DMS114 treated with DMSO at 0.1 percent for 48 hours (cell line): ENCODE measurements around the gene SULT4A1.

ENCODE experiments used
- DNase-seq: peaks from one replicate; lab custom pipeline; 2025; ENCODE audit not compliant: unreplicated experiment; lab: John Stamatoyannopoulos, UW

The SULT4A1 gene

DNA sequence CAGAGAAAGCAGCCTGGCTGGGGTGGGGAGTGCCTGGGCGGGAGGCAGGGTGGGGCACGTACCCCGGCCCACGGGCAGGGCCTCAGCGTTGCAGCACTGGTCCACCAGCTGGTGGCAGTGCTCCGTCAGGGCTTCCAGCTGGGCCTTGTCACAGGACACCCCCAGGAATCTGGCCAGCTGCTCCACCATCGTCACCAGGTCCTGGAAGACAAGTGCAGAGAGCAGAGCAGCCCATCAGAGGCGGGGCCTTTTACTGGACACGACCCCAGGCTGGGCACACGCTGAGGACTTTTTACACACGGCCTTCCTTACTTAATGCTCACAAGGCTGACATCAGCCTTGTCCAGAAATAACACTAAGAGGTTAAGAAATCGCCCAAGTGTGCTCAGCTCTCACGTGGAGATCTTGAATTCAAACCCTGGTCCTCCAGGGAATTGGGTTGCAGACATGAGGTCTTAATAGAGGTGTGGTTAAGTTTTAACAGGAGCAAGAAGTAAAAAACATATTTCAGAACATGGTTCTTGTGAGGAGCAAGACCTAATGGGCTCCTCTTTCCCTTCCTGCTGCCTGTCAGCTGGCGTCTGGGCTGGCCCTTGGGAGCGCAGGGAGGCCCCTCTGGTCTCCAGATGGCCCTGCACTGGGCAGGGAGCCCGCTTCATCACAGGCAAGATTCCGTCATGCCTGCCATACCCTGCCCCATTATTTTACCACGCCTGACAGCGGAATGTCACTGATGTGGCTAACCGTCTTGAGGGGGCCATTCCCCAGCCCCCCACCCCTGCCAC, 33.1 kb downstream of the SULT4A1 start:
- no peak for DNase-seq

DNA sequence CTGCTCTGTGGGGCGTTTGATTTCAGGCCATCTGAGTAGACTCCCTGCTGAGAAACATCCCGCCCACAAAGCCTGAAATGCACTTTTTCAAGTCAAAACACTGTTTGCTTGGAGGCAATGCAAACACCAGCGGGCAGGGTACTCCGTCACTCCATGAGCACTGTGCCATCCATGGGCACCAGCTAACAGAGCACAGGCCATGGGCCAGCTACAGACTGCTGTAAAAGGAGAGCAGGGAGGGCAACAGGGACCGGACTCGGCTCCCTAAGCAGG, 33.7 kb downstream of the SULT4A1 start:
- DNase-seq, result no peak

DNA sequence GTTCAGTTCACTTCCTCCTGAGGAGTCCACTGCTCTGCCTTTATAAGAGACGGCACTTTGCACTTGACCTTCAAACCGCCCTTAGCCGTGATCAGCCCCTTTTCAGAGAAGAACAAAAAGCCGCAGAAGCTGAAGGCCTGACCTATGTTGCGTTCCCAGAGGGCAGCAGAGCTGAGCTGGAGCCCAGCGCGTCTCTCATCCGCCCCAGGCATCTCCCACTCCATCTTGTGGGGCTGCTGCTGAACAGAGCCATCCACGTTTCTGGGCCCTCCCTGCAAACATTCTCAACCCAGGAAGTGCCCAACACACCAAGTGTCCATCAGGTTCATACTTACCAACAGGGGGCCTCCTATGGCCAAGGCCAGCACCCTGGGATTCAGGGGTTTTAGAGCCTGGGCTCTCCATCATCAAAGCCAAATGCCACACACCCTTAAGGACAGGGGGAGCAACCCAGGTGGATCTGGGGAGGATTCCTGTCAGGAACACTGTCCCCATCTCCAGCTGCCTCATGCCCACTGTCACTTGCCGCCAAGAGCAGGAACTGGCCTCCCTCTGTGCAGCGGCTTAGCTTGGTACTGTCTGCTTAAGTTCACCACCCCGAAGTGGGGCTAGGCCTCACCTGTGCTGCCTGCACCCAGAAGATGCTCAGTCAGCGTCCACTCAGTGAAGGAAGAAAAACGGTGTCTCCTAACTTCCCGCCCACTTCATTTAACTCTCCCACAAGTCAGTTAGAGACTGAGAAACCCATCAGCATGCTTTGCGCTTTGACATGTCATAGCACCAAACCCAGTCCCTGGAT, 34.2 kb downstream of the SULT4A1 start:
- DNase-seq, result no peak

DNA sequence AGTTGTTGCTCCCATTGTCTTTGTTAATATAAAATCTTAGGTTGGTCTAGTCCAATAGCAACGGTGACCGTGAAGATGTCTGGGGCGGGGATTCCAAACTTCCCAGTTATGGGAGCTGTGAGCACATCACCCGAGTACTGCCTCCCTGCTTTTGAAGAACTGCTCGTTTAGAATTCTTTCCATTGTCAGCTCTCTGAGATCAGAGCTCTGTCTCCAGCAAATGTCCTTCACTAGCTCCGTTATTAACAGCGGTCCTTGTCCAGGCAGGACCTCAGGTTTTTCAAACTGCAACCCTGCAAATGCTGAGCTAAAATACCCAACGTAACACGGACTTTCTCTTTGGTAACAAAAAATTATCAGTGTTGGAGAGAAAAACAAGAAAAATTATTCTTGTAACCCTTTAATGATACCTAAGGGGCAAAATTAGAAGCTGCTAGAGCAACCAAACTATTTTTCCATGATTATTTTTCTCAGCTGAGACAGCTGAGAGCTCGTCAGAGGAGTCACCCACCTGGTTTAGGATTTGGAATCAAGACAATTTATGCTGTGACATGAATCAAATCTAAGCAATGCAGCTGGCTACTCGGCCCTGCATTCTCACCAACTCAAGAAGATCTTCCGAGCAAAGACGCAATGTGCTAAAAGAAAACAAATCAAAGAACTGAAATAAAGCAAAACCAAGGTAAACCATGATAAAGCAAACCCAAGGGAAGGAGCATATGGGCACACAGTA, 35.1 kb downstream of the SULT4A1 start:
- DNase-seq, result no peak

DNA sequence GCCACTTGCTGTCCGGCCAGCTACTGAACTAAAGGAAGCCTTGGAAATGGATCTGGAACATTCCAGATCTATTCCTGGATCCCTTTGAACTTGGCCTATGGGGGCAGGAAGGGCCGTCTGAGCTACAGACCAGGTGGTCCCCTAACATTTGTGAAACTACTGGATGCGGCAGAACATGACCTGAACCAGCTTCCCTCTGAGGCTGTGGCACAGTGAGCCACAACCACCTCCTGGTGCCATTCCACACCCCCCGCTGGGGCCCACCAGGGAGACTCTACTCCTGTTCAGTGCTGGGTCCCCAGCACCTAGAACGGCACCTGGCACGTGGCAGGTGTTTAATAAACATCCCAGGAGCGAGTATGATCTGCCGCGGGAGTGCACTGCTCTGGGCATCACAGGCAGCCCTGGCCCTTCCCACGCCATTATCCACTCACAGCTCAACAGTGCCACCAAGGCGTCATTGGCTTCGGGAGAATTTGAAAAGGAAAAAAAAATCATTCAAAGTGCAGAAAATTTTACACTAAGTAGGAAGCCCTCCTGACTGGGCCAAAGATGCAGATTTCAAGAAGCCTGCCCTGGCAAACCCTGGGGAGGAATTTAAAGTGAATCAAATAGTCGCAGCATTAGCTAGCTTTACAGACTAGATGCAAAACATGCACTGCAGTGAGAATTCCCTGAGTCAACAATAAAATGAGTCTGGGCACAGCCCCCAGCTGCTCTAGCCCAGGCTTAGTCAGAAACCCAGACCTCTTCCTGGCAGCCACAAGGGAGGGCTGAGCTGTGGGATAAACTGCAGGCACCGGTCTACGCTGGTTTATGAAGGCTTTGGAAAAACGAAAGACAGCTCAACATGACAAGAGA, 35.9 kb downstream of the SULT4A1 start:
- no peak for DNase-seq

DNA sequence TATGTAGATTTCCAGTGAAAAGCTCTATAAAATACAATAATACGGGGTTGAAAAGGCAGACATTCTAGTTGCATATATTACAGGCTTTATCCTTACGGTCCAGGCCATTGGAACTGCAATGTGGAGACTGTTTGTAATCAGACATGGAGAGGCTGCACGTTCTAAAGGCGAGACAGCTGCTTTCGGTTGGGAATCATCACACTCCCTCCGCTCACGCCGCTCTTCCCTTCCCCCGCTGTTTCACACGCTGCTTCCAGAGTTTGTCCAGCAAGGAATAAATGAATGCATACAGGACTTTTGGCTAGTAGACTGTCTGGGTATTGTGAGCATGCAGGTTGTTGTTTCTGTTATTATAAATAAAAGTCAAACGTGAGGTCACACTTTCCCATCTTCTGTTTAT, 36.7 kb downstream of the SULT4A1 start:
- no peak for DNase-seq

DNA sequence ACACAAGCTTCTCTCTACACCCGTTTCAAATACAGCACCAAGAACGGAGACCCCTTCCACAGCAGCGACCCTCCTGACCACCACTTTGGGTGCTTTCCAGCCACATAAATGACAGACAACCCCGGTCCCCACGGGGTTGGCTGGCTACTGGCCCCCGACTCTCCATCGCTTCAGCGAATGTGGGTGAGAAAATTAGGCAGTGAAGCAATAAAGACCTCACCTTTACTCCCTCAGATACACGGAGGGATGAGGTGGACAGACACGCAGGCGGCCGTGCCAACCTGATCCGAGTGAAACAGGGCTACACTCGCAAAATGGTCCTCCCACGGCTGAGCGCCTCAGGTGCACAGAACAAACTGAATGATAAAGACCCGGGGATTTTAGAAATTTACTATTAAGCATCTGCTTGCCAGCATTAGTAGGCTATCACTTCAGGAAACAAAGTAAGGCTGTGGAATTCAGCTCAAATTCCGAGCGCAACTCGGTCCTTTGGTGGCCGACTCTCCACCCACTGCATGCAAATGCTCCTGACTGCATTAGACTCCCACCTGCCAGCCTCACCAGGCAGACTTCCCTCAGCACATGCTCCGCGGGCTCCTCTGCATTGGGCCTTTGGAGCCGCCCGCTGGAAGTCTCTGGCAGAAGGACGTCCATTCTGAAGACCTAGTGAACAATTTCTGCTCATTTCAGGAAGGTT, 37.4 kb downstream of the SULT4A1 start:
- no peak for DNase-seq

DNA sequence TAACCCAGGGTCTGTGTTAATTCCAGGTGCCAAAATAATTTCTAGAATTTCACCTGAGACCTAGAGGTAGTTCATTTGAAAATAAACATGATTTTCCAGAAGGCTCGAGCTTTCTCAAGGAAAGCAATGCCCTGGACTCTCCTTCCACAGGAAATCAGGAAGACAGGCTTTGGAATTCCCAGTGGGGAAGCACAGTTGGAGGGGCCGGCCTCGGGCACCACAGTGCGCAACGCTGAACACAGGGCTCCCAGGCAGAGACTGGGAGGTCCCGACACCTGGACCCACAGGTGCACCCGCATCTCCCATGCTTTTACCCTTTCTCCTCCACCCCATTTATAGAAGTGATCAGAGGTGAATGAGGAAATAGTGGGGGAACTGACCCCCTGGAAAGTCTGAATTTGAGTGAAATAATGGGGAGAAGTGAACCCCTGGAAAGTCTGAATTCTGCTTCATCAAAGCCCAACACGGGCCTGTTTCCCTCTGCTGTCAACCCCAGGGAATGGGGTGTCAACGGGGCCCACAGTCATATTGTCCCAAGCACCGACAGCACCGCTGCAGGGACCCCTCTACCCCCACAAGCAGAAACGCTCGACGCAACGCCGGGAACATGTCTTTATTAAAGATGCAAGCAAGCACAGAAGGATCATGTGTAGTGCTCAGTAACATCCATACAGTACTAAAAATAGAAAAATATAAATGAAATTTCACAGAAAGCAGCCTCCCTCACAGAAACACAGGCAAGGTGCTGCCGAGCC, 38.2 kb downstream of the SULT4A1 start:
- DNase-seq, result no peak

DNA sequence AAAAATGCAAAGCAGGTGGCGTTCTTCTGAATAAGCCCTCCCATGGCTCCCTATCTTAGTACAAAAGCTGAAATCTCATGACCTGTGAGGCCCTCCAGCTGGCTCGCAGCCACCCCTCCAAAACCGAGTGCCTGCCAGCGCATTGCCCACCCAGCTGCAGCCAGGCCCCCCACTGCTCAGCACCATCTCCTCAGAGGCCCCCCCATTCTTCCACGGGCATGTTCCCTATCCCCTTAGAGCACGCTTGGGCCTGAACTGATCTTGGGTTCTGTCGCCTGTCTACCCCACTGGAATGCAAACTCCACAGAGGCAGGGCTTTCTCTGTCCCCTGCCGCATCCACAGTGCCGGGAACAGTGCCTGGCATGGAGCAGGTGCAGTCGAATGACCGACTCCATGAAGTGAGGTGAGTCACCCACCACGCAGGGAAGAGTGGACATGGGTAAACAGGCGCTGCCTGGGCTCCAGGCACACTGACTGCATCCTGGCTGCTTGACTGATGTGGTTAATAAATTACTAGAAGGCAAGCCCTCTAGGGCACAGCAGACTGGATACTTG, 38.9 kb downstream of the SULT4A1 start:
- no peak for DNase-seq

DNA sequence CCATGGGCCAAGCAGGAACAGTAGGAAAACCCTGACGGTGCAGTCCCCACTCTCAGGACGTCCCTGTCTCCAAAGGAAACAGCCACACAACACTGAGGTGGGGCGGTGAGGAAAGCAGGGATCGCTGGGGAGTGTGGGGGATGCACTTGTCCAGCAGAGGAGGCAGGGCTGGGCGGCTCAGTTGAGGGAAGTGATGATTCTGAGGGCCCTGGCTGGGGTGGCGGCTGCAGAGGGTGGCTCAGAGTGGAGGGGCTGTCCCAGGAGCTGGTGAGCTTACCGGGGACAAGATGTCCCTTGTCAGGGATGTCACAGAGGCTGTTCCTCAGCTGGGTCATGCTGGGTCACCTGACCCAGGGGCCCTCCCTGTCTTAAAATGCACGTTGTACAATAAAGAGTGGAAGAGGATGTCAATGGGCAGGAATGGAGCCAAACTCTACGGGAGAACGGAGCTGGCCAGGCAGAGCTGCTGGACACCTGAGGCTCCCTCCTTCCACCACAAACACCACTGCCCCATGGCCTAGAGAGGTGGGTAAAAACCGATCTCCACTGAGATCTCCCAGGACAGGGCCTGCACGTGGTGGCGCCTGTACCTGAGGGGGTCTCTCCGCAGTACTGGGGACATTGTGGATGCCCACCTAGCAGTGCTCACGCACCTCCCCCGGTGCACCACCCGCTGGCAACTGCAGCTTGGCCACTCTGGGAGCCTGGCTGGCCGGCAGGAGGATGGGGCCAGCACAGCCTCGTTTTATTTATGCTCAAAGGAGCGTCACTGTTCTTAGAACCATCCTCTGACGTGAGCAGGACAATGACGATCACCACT, 40.5 kb downstream of the SULT4A1 start:
- DNase-seq, result no peak

DNA sequence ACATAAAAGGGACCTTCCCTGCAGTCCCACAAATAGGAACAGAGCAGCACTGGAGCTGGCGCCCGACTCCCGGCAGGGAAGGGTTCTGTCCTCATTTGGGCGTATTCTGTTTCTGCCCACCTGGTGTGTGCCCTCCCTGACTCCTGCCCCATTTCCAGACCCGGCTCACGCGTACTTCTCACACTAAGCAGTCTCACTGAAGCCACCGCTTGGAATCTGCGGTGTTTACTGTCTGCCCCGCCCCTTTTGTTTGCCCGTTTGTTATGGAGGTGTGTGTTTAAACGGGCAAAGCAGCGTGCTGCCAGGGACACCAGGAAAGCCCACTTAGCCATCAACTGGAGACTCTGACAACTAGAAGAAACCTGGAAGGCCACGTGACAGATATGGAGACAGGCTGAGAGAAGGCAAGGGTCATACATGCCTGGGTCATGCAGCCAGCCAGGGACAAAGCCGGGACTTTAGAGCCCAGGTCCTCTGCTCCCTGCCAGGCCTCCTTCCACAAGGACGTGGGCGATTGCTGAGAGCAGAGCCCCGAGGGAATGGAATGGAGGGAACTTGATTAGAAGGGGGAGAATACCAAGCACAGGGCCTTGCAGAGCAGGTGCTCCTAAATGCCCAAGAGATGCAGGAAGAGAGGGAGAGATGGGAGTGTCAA, 41.5 kb downstream of the SULT4A1 start:
- DNase-seq, result no peak

DNA sequence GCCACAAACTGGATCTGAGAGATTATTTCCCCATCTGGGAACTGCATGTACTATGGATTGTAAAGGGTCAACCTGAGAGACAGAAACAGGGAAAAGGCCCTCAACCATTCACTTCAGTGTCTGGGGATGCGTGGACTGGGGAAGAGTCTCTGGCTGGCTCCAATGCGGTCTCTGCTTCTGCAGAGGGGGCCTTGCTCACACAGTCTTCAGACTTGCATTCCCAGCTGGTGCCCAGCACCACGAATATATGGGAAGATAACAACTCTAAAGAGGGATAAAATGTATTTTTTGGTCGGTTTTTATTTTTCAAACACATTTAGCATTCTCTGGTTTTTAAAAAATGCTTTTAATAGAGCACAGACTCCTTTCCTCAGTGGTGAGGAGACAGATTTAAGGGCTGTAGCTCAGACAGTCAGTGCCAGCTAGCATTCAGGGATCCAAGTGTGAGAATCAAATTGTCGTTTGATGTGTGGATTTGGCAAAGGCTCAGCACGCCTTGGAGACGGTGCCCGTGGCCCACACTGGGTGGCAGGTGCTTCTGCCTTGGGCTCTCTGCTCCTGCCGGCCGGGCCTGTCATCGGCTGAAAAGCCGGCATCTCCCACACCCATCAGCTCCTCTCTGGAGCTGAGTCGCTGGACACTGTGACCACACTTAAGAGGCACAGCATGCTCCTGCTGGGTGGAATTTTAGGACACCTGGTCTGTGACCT, 42.2 kb downstream of the SULT4A1 start:
- DNase-seq, result no peak

DNA sequence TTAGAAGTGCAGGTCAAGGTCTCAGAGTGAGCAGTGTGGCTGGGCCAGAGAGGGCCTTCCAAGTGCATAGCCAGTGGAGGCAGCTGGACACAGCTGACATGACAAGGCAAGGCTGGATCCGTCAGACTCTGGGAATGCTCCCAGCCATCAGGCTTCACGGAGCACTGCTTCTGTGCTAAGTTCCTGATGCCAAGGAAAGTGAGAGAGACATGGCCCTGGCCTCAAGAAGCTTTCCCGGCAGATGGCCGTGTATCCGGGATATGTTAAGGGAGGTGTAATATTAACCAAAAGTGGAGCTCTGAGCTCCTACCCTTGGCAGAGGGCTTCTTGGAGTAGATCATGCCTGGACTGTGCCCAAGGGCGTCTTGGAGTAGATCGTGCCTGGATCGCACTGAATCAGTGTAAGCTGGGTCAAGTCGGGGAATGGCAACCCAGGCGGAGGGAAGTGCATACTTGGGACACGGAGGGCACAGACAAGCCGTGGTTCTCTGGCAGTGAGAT, 42.8 kb downstream of the SULT4A1 start:
- no peak for DNase-seq

DNA sequence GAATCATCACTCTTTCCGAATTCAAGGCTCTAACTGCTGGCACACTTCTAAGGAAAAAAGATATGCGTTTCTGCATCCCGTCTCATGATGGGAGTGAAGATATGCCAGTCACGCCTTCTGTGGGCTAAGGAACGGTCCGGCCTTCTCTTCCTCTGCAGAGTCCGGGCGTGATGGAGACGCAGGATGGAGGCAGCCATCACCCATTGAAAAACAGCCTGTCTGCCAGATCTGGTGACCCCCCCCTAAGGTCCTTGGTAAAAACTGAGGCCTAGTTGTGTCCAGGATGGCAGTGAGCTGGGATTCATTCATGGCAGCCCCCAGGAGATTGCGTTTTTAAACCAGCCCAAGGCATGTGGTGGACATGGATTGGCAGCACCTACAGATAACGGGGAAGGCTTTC, 43.3 kb downstream of the SULT4A1 start:
- no peak for DNase-seq

DNA sequence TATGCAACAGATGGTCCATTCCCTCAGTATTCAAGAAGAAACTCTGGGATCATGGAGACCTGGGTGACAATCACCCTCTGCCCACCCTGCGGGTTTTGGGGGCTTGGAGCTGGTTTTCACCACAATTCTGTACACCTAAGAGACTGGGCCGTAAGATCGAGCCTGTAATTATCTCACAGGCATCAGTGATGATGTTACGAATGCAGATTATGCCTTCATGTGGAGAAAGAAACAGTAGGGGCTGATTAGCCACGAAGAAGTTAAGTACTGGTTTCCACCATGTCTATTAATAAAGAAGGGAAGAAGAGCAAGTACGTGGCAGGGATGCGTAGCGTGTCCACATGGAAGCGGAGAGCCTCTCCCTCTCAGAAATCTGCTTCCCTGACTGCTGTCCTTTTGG, 44.9 kb downstream of the SULT4A1 start:
- no peak for DNase-seq

DNA sequence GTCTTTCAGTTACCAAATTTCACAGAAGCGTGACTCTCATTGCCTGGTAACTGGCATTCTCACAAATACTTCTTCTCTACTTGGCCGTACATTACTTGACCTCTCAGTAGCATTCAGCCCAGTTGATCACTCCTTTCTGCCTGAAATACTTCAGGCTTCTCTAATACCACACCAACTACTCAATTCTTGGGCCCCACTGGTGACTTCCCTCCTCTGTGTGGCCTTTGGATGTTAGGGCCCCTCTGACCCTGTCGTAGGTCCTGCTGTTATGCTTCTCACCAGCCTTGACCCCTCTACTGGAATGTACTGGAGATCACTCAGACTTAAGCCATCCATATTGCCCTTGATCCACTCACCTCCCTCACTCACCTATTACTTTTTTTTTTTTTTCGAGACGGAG, 48.0 kb downstream of the SULT4A1 start:
- no peak for DNase-seq

DNA sequence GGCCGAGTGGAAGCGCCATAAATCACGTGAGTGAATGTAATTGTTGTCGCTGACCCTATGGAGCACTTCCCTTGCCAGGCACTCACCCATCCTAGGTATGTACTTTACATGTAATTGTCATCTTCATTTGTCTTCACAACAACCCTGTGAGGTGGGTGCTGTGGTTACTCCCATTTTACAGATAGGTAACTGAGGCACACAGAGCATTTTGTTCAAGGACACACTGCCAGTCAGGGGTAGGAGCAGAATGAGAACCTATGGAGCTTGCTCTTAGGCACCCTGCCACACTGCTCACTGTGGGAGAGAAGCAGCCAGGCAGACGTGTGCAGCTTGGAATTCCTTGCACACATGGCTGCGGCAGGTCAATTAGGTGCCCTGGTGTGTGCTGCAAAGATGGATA, 49.4 kb downstream of the SULT4A1 start:
- DNase-seq, result no peak
